A673 (cell line): ENCODE data around the gene IGFBP2.

Source experiments
- EZH2 ChIP-seq: fragments of 200-600 bp; sonication (generic); IDR thresholded peaks from 2 replicates; pipeline ENCODE4 v1.6.1; 2017; ENCODE audit warnings: borderline replicate concordance, low read depth, mild to moderate bottlenecking, mixed read lengths, antibody characterized with exemption, low read length; ENCODE audit not compliant: poor library complexity, severe bottlenecking
- TF ChIP-seq, protein P1 (sequence below): fragments of 300-800, 200-600 bp; sonication (generic); conservative IDR thresholded peaks from 2 replicates; pipeline ENCODE4 v1.5.1; 2017; ENCODE audit warnings: low read depth, mild to moderate bottlenecking, antibody characterized with exemption, low read length, moderate library complexity, mixed read lengths

- no peak for TF ChIP-seq EZH2
- TF ChIP-seq, protein P1, sequence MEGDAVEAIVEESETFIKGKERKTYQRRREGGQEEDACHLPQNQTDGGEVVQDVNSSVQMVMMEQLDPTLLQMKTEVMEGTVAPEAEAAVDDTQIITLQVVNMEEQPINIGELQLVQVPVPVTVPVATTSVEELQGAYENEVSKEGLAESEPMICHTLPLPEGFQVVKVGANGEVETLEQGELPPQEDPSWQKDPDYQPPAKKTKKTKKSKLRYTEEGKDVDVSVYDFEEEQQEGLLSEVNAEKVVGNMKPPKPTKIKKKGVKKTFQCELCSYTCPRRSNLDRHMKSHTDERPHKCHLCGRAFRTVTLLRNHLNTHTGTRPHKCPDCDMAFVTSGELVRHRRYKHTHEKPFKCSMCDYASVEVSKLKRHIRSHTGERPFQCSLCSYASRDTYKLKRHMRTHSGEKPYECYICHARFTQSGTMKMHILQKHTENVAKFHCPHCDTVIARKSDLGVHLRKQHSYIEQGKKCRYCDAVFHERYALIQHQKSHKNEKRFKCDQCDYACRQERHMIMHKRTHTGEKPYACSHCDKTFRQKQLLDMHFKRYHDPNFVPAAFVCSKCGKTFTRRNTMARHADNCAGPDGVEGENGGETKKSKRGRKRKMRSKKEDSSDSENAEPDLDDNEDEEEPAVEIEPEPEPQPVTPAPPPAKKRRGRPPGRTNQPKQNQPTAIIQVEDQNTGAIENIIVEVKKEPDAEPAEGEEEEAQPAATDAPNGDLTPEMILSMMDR = no peak
Measured at GRCh38 chr2:216694082-216694825, 61.0 kb downstream of the IGFBP2 start.
